GM10248 (cell line): Measurements from ENCODE around the gene MFSD11.

Source experiments
- CTCF ChIA-PET: fragments of 300-600 bp; sonication (Branson Sonifier 250); formaldehyde crosslinking; extraction: SDS; loops from one replicate; lab custom pipeline; 2021; ENCODE audit warnings: antibody characterized with exemption; lab: Yijun Ruan, JAX
- POLR2A ChIA-PET: fragments of 350-650 bp; sonication (Branson Sonifier 250); formaldehyde crosslinking; extraction: SDS; loops from one replicate; lab custom pipeline; 2020; ENCODE audit warnings: antibody characterized with exemption; lab: Yijun Ruan, JAX
- DNase-seq: peaks from one replicate; pipeline ENCODE4 v3.0.0; 2012; ENCODE audit errors: extremely low spot score
- TF ChIP-seq, protein P1 (sequence below): IDR thresholded peaks from 2 replicates; pipeline ENCODE4 v1.5.1; 2012; ENCODE audit warnings: mild to moderate bottlenecking, low read depth; ENCODE audit errors: extremely low read depth, missing control alignments, control extremely low read depth

MFSD11 gene

DNA sequence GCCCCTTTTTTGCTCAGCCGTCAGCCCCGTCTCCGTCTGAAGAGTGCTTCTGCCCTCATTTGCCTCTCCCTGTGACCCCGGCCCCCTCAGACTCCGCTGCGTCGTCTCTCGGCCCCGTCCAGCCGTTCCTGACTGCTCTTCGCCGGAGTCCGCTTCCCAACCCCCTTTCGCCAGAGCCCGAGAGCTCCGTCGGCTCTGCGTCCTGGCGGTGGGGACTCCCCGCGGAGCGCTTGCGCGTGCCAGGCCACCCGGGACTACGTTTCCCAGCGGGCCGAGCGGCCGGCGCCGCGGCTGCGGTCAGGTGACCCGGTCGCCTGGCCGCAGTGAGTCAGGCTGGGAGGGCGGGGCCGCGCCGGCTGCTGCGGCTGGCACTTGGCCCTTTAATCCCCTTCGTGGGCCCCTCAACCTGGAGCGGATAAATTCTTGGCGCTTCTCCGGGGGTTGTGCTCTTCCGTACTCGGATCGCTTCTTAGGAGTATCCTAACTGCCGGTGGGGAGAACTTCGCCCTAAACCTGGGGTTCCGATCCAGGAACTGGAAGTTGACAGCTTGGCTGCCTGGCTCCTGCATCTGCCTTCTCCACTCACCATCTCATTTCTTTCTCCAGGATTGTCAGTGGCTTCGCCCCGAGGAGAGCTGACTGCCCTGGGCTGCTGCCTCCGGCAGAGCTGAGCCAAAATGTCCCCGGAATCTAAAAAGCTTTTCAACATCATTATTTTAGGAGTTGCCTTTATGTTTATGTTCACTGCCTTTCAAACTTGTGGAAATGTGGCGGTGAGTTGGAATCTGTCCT, at the start of gene MFSD11:
TSS of gene MFSD11 (plus strand) at position 444 of the 792 bp plus-strand sequence. CDS start at position 678, 234 bp downstream.
- ChIA-PET POLR2A (interaction anchor here (0.6 to 3.4 kb wide), 4 partner anchors 11 to 358 kb away, joined by 5 to 58 read pairs (median 6); partner anchors contain the start of genes JMJD6 and METTL23), CTCF (interaction anchor here (1.0 to 3.0 kb wide), 3 partner anchors 10 to 24 kb away, joined by 3 to 13 read pairs (median 4); no protein-coding TSS in a partner anchor)
- DNase-seq = peak; percentile 93
- TF ChIP-seq, protein P1, sequence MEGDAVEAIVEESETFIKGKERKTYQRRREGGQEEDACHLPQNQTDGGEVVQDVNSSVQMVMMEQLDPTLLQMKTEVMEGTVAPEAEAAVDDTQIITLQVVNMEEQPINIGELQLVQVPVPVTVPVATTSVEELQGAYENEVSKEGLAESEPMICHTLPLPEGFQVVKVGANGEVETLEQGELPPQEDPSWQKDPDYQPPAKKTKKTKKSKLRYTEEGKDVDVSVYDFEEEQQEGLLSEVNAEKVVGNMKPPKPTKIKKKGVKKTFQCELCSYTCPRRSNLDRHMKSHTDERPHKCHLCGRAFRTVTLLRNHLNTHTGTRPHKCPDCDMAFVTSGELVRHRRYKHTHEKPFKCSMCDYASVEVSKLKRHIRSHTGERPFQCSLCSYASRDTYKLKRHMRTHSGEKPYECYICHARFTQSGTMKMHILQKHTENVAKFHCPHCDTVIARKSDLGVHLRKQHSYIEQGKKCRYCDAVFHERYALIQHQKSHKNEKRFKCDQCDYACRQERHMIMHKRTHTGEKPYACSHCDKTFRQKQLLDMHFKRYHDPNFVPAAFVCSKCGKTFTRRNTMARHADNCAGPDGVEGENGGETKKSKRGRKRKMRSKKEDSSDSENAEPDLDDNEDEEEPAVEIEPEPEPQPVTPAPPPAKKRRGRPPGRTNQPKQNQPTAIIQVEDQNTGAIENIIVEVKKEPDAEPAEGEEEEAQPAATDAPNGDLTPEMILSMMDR = no peak

DNA sequence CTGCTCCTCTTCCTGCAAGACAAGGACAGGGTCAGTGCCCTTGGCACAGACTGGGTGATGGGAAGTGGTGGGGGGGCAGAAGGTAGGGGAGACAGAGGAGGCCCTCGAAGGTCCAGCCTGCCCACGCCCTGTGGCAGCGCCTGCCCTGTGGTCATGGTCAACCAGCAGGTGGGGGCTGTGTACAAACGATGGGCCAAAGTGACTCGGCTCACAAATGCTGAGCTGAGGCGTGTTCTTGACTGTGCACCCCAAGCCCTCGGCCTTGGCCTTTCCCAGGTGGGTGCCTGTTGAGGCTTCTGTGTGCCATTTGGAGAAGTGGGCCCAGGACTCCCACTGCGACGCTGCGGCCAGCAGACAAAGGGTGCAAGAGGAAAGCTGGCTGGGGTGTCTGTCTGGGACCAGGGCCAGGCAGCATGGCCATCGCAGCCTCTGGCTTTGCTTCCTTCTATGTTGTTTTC, 49.7 kb upstream of the MFSD11 start:
- DNase-seq = no peak
- POLR2A ChIA-PET = no interaction called here

DNA sequence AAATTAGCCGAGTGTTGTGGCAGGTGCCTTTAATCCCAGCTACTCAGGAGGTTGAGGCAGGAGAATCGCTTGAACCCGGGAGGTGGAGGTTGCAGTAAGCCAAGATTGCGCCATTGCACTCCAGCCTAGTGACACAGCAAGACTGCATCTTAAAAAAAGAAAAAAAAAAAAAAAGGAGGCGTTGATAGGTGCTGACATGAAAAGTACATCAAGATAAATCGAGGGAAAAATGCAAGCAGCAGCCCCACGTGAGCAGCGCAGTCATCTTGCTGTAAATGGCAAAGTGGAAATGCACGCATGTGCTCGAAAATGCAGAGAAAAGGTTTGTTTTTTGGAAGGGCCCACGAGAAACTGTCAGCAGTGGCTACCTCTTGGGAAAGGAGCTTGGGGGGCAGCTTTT, 48.1 kb upstream of the MFSD11 start:
- CTCF ChIA-PET = interaction anchor here (1.6 kb wide), 1 partner anchor 9 kb away, joined by 12 read pairs; no protein-coding TSS in a partner anchor
- POLR2A ChIA-PET = no interaction called here
- DNase-seq = no peak

More for the DNA sequence above, 49.7 kb upstream of the MFSD11 start:
- CTCF ChIA-PET = interaction anchor here (1.0 to 1.2 kb wide), 2 partner anchors 9 to 26 kb away, joined by 3 read pairs; no protein-coding TSS in a partner anchor
- TF ChIP-seq, protein P1 = no peak

DNA sequence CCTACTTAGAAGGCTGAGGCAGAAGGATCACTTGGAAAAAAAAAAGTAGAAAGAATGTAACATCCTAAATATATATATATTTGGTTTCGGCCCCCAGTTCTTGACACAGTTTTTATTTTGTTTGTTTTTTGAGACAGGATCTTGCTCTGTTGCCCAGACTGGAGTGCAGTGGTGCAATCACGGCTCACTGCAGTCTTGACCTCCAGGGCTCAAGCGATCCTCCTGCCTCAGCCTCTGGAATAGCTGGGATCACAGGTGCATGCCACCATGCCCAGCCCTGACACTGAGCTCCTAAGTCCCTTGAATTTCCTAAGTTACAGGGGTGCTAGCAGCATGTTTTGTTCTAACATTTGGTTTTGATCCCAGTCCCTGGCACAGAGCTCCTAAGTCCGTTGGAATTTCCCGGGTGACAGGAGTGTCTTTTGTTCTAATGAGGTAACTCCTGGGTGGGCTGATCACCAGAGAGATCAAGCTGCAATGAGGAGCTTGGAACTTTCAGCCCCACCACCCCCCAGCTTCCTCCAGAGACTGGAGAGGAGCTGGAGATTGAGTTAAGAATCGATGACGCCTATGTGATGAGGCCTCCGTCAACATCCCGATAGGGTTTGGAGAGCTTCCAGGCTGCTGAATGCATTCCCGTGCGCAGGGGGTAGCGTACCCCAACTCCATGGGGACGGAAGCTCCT, 47.2 kb upstream of the MFSD11 start:
- CTCF ChIA-PET = interaction anchor here (1.0 to 1.6 kb wide), 3 partner anchors 9 to 168 kb away, joined by 3 to 12 read pairs (median 3); no protein-coding TSS in a partner anchor
- TF ChIP-seq, protein P1 = no peak
- no peak for DNase-seq
- POLR2A ChIA-PET = no interaction called here

More for the DNA sequence above, 48.1 kb upstream of the MFSD11 start:
- TF ChIP-seq, protein P1 = no peak

DNA sequence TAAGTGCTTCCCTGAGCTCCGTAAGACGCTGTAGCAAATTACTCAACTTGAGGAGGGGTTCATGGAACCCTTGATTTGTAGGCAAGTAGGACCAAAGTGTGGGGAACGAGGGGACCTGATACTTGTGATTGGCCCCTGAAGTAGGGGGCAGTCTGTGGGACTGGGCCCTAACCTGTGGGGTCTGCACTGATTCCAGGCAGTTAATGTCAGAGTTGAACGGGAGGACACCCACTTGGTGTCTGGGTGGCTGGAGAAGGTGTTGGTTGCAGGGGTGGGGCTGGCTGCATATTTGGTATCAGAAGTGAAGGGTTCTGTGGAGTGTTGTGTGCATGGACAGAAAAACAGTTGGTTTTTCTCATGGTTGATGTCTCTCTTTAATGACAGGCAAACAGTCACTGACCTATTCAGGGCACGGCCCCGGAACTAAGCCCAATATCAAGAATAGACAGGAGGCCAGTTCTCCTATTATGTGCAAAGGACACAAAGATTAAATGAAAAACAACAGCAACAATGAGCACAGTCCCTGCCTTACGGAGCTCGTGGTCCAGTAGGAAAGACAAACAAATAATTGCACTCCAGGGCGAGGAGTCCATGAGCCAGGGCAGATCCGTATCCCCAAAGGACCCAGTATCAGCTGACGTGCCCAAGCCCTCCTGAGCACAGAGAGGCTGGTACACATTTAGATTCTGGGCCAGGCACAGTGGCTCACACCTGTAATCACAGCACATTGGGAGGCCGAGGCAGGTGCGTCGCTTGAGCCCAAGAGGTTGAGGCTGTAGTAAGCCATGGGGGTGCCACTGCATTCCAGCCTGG, 46.3 kb upstream of the MFSD11 start:
- ChIA-PET CTCF (interaction anchor here (1.0 to 1.6 kb wide), 4 partner anchors 10 to 169 kb away, joined by 3 to 12 read pairs (median 3); no protein-coding TSS in a partner anchor), POLR2A (no interaction called here)
- TF ChIP-seq, protein P1 = no peak
- no peak for DNase-seq
